NT2/D1 (cell line): ENCODE results near the gene MAP4K1.

Source experiments
- SUZ12 ChIP-seq: IDR thresholded peaks from 2 replicates; pipeline ENCODE4 v1.6.1; 2011; ENCODE audit not compliant: insufficient read length, insufficient read depth; ENCODE audit errors: extremely low read depth
- YY1 ChIP-seq: IDR thresholded peaks from 2 replicates; pipeline ENCODE4 v1.6.1; 2011; ENCODE audit not compliant: insufficient read length, insufficient read depth
- ZNF274 ChIP-seq: IDR thresholded peaks from 2 replicates; pipeline ENCODE4 v1.6.1; 2011; ENCODE audit warnings: mild to moderate bottlenecking, low read depth, low read length

DNA sequence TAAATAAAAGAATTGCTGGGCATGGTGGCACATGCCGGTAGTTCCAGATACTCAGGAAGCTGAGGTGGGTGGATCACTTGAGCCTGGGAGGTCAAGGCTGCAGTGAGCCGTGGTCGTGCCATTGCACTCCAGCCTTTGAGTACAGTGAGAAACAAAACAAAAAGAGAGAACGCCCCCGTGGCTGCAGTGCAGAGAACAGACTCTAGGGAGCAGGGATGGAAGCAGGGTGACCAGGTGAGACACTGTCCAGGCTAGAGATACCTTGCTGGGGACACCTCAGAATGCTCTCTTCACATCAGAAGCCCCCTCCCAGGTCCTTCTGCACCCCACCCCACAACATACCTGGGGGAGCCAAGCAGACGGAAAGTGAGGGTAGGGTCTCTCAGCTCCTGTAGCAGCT, 24.8 kb downstream of the MAP4K1 start:
- no peak for TF ChIP-seq ZNF274
- no peak for TF ChIP-seq YY1
- no peak for TF ChIP-seq SUZ12
